Measurements from ENCODE around the gene RICTOR.

- no peak for TF ChIP-seq CTCF (IDR thresholded peaks at IDR 0.05)
- no peak for TF ChIP-seq EP300 (IDR thresholded peaks at IDR 0.05)
- no peak for TF ChIP-seq POLR2A (IDR thresholded peaks at IDR 0.05)
These were observed 64.9 kb downstream of the RICTOR start for GRCh38 chr5:39009280-39009679.

Measured in ovary (tissue), 3 donors.